Left lung (tissue), 10 donors: ENCODE data around the gene MYH4. TPM values are rescaled to one million over a fixed set of nuclear protein-coding genes. Genes with fewer than 3 reads are reported as not detected.

Source experiments
- ATAC-seq: fragments of 200-7000 bp; cut with Tn5 transposase; one replicate; pipeline ENCODE4 v1.9.1; 2020; ENCODE audit warnings: moderate library complexity
- DNase-seq, 4 donors: peaks; one replicate each; pipeline ENCODE4 v3.0.0-alpha.2; 2013 to 2020
- H3K27ac ChIP-seq, 2 donors: fragments of 200-600 bp; sonication (generic) in 1 of 2; one replicate each; pipeline versions ENCODE4 v1.5.0 to v1.8.0; 2020 to 2021
- H3K27me3 ChIP-seq, 2 donors: fragments of 200-600 bp; sonication (generic) in 1 of 2; one replicate each; pipeline versions ENCODE4 v1.5.0 to v1.8.0; 2020 to 2021
- H3K36me3 ChIP-seq, 2 donors: fragments of 200-600 bp; sonication (generic) in 1 of 2; one replicate each; pipeline versions ENCODE4 v1.5.0 to v1.8.0; 2020 to 2021
- H3K4me1 ChIP-seq, 2 donors: fragments of 200-600 bp; one replicate each; pipeline ENCODE4 v1.8.0; 2021
- H3K4me3 ChIP-seq, 2 donors: fragments of 200-600 bp; sonication (generic) in 1 of 2; one replicate each; pipeline versions ENCODE4 v1.5.0 to v1.8.0; 2020 to 2021; ENCODE audit warnings: mild to moderate bottlenecking in 1 of 2
- H3K9me3 ChIP-seq, 2 donors: fragments of 200-600 bp; sonication (generic) in 1 of 2; one replicate each; pipeline versions ENCODE4 v1.5.0 to v1.8.0; 2020 to 2021
- CTCF ChIP-seq, 2 donors: fragments of 200-600 bp; sonication (generic) in 1 of 2; IDR thresholded peaks; one replicate each; pipeline versions ENCODE4 v1.5.0 to v1.8.0; 2021; ENCODE audit warnings: antibody characterized with exemption in 2 of 2
- intact Hi-C, 2 donors: fragments of 100-400 bp; cut with DNase I; formaldehyde crosslinking; loops; one replicate each; pipeline versions ENCODE4 v1.11.2 to v1.14.2; 2022
- polyA plus RNA-seq, 6 donors: library from polyadenylated mRNA; unstranded; fragments of 120-200 nt; gene quantifications; one replicate each; pipeline ENCODE4 v1.2.1, GENCODE V29; 2013; ENCODE audit not compliant: insufficient read length in 6 of 6
- total RNA-seq, 2 donors: library from RNA; stranded (reverse); fragmentation: NEBNext Ultra II Directional; extraction: Animal tissue kit (Norgen Biotek cat#: 25700); gene quantifications; one replicate each; pipeline ENCODE4 v1.2.1, GENCODE V29; 2021
- donor health status: DM: no; HTN: yes; CAD: no.
- donor health status: DM: no; HTN: no; CAD: no.

The MYH4 gene
- total and polyA plus RNA-seq, 8 donors = not detected

DNA sequence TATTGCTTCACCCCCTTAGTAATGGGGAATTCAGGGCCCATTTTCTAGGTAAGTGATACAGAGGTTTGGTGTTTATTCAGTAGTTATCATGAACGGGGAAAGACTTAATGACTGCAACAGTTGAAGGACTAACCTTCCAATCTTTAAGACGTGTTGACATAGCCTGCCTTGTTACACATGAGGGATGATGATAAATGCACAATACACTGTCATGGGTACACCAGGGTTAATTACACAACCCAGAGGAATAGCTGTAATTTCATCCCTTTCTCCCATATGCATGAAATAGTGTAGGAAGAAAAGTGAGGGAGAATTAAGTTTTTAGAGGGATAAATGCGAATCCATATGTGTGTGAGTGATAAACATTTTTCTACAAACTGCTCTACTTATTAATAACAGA is 10.7 kb downstream of the MYH4 start:
- ATAC-seq (no peak), DNase-seq (no peak)
- intact Hi-C loops = no loop called here
- Histone ChIP-seq H3K9me3 (no peaks in the 10 kb centered on the region), H3K27me3 (no peaks in the 10 kb centered on the region), H3K4me3 (no peak overlapping the region), H3K27ac (no peak overlapping the region), H3K4me1 (no peaks in the 10 kb centered on the region), H3K36me3 (no peaks in the 10 kb centered on the region)
- TF ChIP-seq CTCF (IDR thresholded peaks at IDR 0.05) = no peak

DNA sequence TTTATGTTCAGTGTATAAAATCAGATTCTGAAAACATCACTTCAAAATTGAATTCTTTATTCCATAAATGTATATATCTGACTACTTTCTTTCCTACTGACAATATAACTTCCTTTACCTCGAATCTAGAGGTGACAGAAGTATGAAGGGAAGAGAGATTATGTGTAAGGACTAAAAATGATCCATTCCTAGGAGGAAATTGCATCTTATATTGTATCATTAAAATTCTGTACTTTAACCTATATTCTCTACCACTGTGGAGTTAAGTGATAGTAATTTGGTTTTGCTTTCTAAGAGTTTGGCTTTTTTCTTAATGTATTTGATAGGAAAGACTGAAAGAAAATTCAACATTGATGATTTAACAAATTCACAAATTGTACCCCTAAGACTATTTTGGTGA is 11.4 kb downstream of the MYH4 start:
- no peak for DNase-seq
- H3K4me1 ChIP-seq = no peaks in the 10 kb centered on the region
- no peak overlapping the region for H3K4me3 ChIP-seq
- H3K9me3 ChIP-seq = no peaks in the 10 kb centered on the region
- no peak overlapping the region for H3K27ac ChIP-seq
- ATAC-seq = no peak
- no peak for TF ChIP-seq CTCF (IDR thresholded peaks at IDR 0.05)
- H3K36me3 ChIP-seq = no peaks in the 10 kb centered on the region
- intact Hi-C loops = no loop called here
- H3K27me3 ChIP-seq = no peaks in the 10 kb centered on the region

- no peak for DNase-seq
- intact Hi-C loops = no loop called here
- Histone ChIP-seq H3K27ac (no peak overlapping the region), H3K36me3 (no peaks in the 10 kb centered on the region), H3K9me3 (no peaks in the 10 kb centered on the region), H3K27me3 (no peaks in the 10 kb centered on the region), H3K4me1 (no peaks in the 10 kb centered on the region), H3K4me3 (no peak overlapping the region)
- no peak for TF ChIP-seq CTCF (IDR thresholded peaks at IDR 0.05)
- no peak for ATAC-seq
These were observed 22.1 kb downstream of the MYH4 start for GRCh38 chr17:10447026-10447931.

- DNase-seq (no peak), ATAC-seq (no peak)
- Histone ChIP-seq H3K4me3 (no peak overlapping the region), H3K4me1 (no peaks in the 10 kb centered on the region), H3K36me3 (no peaks in the 10 kb centered on the region), H3K9me3 (no peaks in the 10 kb centered on the region), H3K27me3 (peaks cover 0 to 8% of the 10 kb centered on the region in 2 donors), H3K27ac (no peak overlapping the region)
- intact Hi-C loops = no loop called here
- no peak for TF ChIP-seq CTCF (IDR thresholded peaks at IDR 0.05)
These were observed 29.5 kb downstream of the MYH4 start for GRCh38 chr17:10439816-10440215.

- Histone ChIP-seq H3K27ac (no peak overlapping the region), H3K4me1 (no peaks in the 10 kb centered on the region), H3K27me3 (peaks cover 0 to 8% of the 10 kb centered on the region in 2 donors), H3K36me3 (no peaks in the 10 kb centered on the region), H3K4me3 (no peak overlapping the region), H3K9me3 (peaks cover 0 to 6% of the 10 kb centered on the region in 2 donors)
- ATAC-seq (no peak), DNase-seq (no peak)
- TF ChIP-seq CTCF (IDR thresholded peaks at IDR 0.05) = no peak
- intact Hi-C loops = no loop called here
These were observed 34.3 kb downstream of the MYH4 start for GRCh38 chr17:10435096-10435495.
